HG02678 (cell line): ENCODE measurements around the gene CLIP2.
"Not testable (repeated sequence)": the region's sequence is repeated elsewhere in the genome, so short reads cannot be mapped to it uniquely, and the experiment has no call there.

Source experiments
- ATAC-seq: cut with Tn5 transposase; IDR thresholded peaks from one replicate; pipeline ENCODE4 v1.9.1; 2021; ENCODE audit warnings: mild to moderate bottlenecking, moderate library complexity; ENCODE audit not compliant: unreplicated experiment

CLIP2 gene

DNA sequence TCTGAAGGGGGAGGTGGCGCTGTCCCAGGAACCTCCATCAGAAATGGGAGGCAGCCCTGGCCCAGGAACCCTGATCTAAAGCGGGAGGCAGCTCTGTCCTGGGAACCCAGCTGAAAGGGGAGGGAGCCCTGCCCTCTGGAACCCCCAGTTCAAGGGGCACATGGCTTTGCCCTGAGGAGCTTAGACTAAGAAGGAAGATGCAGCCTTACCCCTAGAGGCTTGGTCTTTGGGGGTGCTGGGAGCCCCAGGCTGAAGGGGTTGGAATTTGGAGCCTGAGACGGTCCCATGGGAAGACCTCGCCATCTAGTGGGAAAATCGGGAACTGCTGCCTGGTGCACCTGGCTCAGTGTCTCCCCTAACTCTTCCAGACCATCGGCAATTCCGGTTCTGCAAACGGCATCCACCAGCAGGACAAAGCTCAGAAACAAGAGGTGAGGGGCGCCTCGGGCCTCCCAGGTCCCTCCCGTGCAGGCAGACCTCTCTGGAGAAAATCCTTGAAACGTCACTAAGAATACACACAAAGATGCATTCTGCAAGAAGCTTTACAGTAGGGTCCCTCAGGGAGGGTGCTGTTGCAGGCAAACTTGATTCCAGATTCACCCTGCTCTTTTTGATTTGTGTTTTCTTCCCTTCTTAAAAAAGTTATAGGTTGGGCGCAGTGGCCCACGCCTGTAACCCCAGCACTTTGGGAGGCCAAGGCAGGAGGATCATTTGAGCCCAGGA lies 112.1 kb downstream of the CLIP2 start:
- no peak for ATAC-seq

GRCh38 chr7:74402668-74403067 lies 113.5 kb downstream of the CLIP2 start:
- ATAC-seq = not testable (repeated sequence)

DNA sequence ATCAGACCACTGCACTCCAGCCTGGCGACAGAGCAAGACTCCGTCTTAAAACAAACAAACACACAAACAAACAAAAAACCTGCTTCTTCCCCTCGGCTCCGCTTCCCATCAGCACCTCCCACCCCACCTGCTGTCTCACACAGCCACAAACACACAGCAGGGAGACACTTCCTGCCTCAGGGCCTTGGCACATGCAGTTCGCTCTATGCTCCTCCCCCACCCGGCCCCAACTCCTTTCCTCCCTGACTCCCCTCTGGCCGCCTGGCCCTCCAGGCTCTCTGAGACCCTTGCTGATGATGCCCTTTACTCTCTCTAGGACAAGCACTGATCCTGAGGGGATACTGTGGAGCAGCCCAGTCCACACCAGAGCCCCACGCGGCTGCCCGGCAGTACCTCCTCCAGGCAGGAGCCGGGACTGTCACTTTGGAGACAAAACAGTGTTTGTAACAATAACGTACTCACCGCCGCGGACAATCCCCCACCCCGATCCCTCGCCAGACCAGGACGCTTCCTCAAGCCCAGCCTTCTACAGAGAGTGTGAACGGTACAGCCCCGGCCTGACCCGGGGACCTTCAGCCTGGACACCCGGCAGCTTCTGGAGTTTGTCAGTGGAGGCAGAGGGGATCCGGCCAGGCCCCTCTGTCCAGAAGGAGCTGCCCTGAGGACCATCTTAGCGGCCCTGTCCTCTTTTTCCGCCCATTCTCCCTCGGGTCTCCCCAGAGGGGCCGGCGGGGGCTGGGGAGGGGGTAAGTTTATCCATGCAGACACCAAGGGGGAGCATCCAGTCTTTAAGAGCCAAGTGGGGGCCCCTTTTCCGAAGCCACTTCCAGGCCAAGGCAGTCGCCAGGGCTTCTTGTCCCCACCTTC lies 114.5 kb downstream of the CLIP2 start:
- ATAC-seq = no peak

DNA sequence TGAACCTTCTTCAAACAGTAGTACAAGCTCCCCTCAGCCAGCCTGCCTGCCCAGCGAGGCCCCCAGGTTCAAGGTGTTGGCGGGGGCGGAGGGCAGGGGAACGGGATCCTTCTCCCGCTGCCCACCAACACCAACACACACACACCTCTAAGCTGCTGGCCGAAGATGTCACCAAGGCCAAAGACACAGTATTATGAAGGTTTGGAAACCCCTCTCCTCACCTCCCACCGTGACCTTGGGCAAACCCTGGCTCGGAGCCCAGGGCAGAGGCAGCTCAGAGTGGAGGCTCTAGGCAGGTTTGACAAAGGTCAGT lies 115.1 kb downstream of the CLIP2 start:
- no peak for ATAC-seq

- ATAC-seq = no peak
Observed at GRCh38 chr7:74404741-74405140, 115.5 kb downstream of the CLIP2 start.

- no peak for ATAC-seq
Observed at GRCh38 chr7:74405191-74405898, 116.1 kb downstream of the CLIP2 start.

- ATAC-seq = no peak
Observed at GRCh38 chr7:74405899-74406512, 116.8 kb downstream of the CLIP2 start.

- no peak for ATAC-seq
Observed at GRCh38 chr7:74407958-74408357, 118.8 kb downstream of the CLIP2 start.

DNA sequence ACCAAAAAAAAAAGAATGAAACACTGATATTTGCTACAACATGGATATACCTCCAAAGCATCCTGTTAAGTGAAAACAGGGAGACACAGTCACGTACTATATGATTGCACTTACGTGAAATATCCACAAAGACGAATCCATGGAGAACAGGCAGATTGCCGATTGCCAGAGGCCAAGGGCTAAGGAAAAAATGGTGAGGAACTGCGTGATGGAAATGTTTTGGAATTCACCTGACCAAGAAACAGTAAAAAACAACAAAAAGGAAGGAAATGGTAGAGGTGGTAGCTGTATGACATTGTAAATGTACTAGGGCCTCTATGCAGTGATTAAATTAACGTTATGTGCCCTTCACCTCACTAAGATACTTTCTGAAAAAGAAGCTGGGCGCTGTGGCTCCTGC lies 120.4 kb downstream of the CLIP2 start:
- no peak for ATAC-seq

DNA sequence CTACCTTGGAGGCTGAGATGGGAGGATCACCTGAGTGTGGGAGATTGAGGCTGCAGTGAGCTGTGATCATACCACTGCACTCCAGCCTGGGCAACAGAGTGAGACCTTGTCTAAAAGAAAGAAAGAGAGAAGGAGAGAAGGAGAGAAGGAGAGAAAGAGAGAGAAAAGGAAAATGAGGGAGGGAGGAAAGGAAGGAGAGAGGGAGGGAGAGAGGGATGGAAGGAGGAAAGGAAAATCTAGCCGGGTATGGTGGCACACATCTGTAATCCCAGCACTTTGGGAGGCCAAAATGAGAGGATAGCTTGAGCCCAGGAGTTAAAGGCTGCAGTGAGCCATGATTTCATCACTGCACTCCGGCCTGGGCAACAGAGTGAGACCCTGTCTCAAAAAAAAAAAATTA lies 121.6 kb downstream of the CLIP2 start:
- ATAC-seq = no peak

DNA sequence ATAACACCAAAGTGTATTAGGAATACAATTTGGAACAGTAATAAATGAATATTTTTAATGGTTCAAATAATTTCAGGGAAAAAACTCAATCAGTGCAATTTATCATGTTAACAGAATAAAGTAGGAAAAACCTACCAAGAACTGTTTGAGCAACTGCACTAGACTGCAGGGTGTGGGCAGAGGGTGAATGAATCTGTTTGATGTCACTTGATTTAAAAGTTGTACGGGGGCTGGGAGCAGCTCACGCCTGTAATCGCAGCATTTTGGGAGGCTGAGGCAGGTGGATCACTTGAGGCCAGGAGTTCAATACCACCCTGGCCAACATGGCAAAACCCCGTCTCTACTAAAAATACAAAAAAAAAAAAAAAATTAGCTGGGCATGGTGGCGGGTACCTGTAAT lies 122.4 kb downstream of the CLIP2 start:
- not testable (repeated sequence) for ATAC-seq

- ATAC-seq = no peak
Observed at GRCh38 chr7:74412056-74412455, 122.8 kb downstream of the CLIP2 start.

DNA sequence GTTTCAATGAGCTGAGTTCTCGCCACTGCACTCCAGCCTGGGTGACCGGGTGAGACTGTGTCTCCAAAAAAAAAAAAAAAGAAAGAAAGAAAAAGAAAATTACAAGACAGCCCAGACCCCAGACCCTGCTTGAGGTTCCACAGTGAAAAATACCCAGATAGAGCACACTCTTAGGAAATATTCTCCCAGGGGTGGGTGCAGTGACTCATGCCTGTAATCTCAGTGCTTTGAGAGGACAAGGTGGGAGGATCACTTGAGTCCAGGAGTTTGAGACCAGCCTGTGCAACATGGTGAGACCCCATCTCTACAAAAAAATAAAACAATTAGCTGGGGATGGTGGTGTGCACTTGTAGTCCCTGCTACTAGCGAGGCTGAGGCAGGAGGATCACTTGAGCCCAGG lies 123.4 kb downstream of the CLIP2 start:
- ATAC-seq = no peak

DNA sequence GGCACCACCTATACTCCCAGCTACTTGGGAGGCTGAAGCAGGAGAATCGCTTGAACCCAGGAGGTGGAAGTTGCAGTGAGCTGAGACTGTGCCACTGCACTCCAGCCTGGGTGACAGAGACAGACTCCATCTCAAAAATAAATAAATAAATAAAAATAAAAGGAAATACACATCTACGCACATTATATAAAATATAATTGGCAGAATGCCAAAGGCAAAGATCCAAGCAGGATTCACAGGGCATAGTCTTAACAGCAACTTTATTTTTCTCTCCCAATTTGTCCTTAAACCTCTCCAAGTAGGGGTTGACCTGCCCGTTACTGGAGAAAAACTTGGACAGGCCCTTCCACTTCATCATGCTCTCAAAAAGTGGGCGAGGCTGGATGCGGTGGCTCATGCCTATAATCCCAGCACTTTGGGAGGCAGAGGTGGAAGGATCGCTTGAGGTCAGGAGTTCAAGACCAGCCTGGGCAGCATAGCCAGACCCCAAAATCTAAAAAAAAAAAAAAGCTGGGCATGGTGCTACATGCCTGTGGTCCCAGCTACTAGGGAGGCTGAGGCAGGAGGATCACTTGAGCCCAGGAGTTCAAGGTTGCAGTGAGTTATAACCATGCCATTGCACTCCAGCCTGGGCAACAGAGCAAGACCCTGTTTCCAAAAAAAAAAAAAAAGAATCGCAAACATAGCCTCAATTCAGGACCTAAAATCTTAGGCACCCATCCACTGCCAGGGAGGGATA lies 125.6 kb downstream of the CLIP2 start:
- not testable (repeated sequence) for ATAC-seq

- no peak for ATAC-seq
Observed at GRCh38 chr7:74417419-74417971, 128.3 kb downstream of the CLIP2 start.

- no peak for ATAC-seq
Observed at GRCh38 chr7:74418076-74418475, 128.9 kb downstream of the CLIP2 start.

DNA sequence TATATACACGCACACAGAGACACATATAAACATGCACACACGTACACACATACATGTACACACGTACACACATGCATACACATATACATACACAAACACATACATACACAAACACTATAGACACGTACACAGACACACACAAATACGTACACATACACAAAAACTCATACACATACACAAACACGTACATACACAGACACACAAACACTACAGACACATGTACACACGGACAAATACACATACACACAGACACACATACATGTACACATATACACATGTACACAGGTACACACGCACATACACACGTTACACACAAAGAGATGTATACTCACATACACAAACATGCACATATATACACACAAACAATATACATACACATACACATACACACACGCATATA lies 129.3 kb downstream of the CLIP2 start:
- no peak for ATAC-seq

DNA sequence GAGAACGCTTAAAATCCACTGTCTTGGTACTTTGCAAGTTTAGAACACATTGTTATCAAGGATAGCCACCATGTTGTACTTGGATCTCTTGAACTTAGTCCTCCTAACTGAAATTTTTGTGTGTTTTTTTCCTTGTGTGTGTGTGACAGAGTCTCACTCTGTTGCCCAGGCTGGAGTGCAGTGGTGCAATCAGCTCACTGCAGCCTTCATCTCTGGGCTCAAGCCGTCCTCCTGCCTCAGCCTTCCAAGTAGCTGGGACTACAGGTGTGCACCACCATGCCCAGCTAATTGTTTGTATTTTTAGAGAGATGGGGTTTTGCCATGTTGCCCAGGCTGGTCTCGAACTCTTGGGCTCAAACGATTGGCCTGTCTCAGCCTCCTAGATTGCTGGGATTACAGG lies 130.0 kb downstream of the CLIP2 start:
- ATAC-seq = not testable (repeated sequence)

DNA sequence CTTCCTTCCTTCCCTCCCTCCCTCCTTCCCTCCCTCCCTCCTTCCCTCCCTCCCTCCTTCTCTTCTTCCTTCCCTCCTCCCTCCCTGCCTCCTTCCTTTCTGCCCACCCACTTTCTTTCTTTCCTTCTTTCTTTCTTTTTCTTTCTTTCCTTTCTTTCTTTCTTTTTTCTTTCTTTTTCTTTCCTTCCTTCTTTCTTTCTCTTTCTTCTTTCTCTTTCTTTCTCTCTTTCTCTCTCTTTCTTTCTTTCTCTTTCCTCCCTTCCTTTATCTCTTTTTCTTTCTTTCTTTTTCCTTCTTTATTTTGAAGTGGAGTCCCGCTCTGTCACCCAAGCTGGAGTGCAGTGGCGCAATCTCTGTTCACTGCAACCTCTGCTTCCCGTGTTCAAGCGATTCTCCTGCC lies 130.8 kb downstream of the CLIP2 start:
- ATAC-seq = no peak

- ATAC-seq = no peak
Observed at GRCh38 chr7:74424291-74424880, 135.2 kb downstream of the CLIP2 start.
